H9 (cell line): ENCODE measurements around the gene CCDC102A. TPM values are rescaled to one million over a fixed set of nuclear protein-coding genes. Genes with fewer than 3 reads are reported as not detected.
A peak's percentile ranks its signal among the peaks of the same experiment; 100 is the strongest.

ENCODE experiments used
- DNase-seq: peaks from one replicate; pipeline ENCODE4 v3.0.0-alpha.2; 2017
- H2AFZ ChIP-seq: one replicate; pipeline ENCODE4 v1.6.1; 2013; ENCODE audit warnings: mild to moderate bottlenecking, low read length, control low read depth, moderate library complexity
- H2AK5ac ChIP-seq: 2 replicates; pipeline ENCODE4 v1.6.1; 2013; ENCODE audit warnings: low read length, control low read depth, mixed read lengths; ENCODE audit not compliant: insufficient read length
- H2BK120ac ChIP-seq: one replicate; pipeline ENCODE4 v1.6.1; 2013; ENCODE audit warnings: low read depth, mild to moderate bottlenecking, low read length, control low read depth, inconsistent platforms; ENCODE audit not compliant: poor library complexity, severe bottlenecking
- H2BK12ac ChIP-seq: 2 replicates; pipeline ENCODE4 v1.6.1; 2013; ENCODE audit warnings: low read length, control low read depth, mixed read lengths, low read depth; ENCODE audit not compliant: insufficient read length
- H2BK15ac ChIP-seq: 2 replicates; pipeline ENCODE4 v1.6.1; 2013; ENCODE audit warnings: low read depth, low read length, control low read depth
- H2BK20ac ChIP-seq: one replicate; pipeline ENCODE4 v1.6.1; 2013; ENCODE audit warnings: low read depth, mild to moderate bottlenecking, low read length, control low read depth, inconsistent platforms; ENCODE audit not compliant: poor library complexity, severe bottlenecking
- H2BK5ac ChIP-seq: 2 replicates; pipeline ENCODE4 v1.6.1; 2013; ENCODE audit warnings: low read length, control low read depth, mixed read lengths; ENCODE audit not compliant: insufficient read length
- H3K14ac ChIP-seq: 2 replicates; pipeline ENCODE4 v1.6.1; 2013; ENCODE audit warnings: low read length, control low read depth; ENCODE audit not compliant: insufficient read depth
- H3K18ac ChIP-seq: 2 replicates; pipeline ENCODE4 v1.6.1; 2013; ENCODE audit warnings: low read depth, mild to moderate bottlenecking, mixed read lengths, low read length, control low read depth; ENCODE audit not compliant: insufficient read length
- H3K23ac ChIP-seq: 2 replicates; pipeline ENCODE4 v1.6.1; 2013; ENCODE audit warnings: low read length, control low read depth, mixed read lengths, low read depth; ENCODE audit not compliant: insufficient read length
- H3K23me2 ChIP-seq: 2 replicates; pipeline ENCODE4 v1.6.1; 2013; ENCODE audit warnings: low read depth, mild to moderate bottlenecking, mixed read lengths, low read length, control low read depth; ENCODE audit not compliant: insufficient read length, poor library complexity, severe bottlenecking
- H3K27ac ChIP-seq: 2 replicates; pipeline ENCODE4 v1.5.1; 2013; ENCODE audit warnings: low read length, control low read depth, mixed read lengths, low read depth; ENCODE audit not compliant: insufficient read length
- H3K27me3 ChIP-seq: 2 replicates; pipeline ENCODE4 v1.6.1; 2013; ENCODE audit warnings: low read length, control low read depth, inconsistent platforms; ENCODE audit not compliant: insufficient read depth
- H3K4ac ChIP-seq: 2 replicates; pipeline ENCODE4 v1.6.1; 2013; ENCODE audit warnings: low read depth, mild to moderate bottlenecking, control low read depth, inconsistent platforms, low read length, moderate library complexity
- H3K4me1 ChIP-seq: 2 replicates; pipeline ENCODE4 v1.6.1; 2013; ENCODE audit warnings: low read length, control low read depth, inconsistent platforms; ENCODE audit not compliant: insufficient read depth
- H3K4me2 ChIP-seq: 2 replicates; pipeline ENCODE4 v1.6.1; 2013; ENCODE audit warnings: low read length, control low read depth, mixed read lengths; ENCODE audit not compliant: insufficient read length, insufficient read depth
- H3K56ac ChIP-seq: 2 replicates; pipeline ENCODE4 v1.6.1; 2013; ENCODE audit warnings: low read depth, mild to moderate bottlenecking, mixed read lengths, low read length, control low read depth; ENCODE audit not compliant: insufficient read length
- H3K79me1 ChIP-seq: 2 replicates; pipeline ENCODE4 v1.6.1; 2013; ENCODE audit warnings: low read depth, mild to moderate bottlenecking, moderate library complexity, low read length, control low read depth, inconsistent platforms; ENCODE audit not compliant: insufficient read depth, poor library complexity, severe bottlenecking
- H3K79me2 ChIP-seq: 2 replicates; pipeline ENCODE4 v1.6.1; 2013; ENCODE audit warnings: low read length, control low read depth, inconsistent platforms; ENCODE audit not compliant: insufficient read depth
- H3K9ac ChIP-seq: 2 replicates; pipeline ENCODE4 v1.6.1; 2013; ENCODE audit warnings: low read length, control low read depth, mixed read lengths; ENCODE audit not compliant: insufficient read length; ENCODE audit errors: extremely low read depth
- H3K9me3 ChIP-seq: one replicate; pipeline ENCODE4 v1.6.1; 2013; ENCODE audit warnings: low read depth, low read length, inconsistent platforms; ENCODE audit not compliant: control insufficient read depth
- H3T11ph ChIP-seq: one replicate; pipeline ENCODE4 v1.6.1; 2013; ENCODE audit warnings: mild to moderate bottlenecking, low read length, control low read depth, inconsistent platforms
- H4K20me1 ChIP-seq: one replicate; pipeline ENCODE4 v1.6.1; 2013; ENCODE audit not compliant: control insufficient read depth, insufficient read length, insufficient read depth
- H4K5ac ChIP-seq: 2 replicates; pipeline ENCODE4 v1.6.1; 2013; ENCODE audit warnings: low read depth, mild to moderate bottlenecking, mixed read lengths, low read length, control low read depth; ENCODE audit not compliant: insufficient read length
- H4K8ac ChIP-seq: replicated peaks from 2 replicates; pipeline ENCODE4 v1.6.1; 2013; ENCODE audit warnings: low read length, control low read depth, mixed read lengths, low read depth; ENCODE audit not compliant: insufficient read length
- H4K91ac ChIP-seq: 2 replicates; pipeline ENCODE4 v1.6.1; 2013; ENCODE audit warnings: low read depth, mild to moderate bottlenecking, moderate library complexity, mixed read lengths, low read length, control low read depth; ENCODE audit not compliant: insufficient read length
- H3K27ac Mint-ChIP-seq, 3 experiments: 2 replicates in 2 of 3; 3 replicates in 1 of 3; pipeline ENCODE4 v1.8.0; 2020 to 2021; ENCODE audit warnings: mixed read lengths in 3 of 3, mild to moderate bottlenecking in 1 of 3, moderate library complexity in 1 of 3
- H3K27me3 Mint-ChIP-seq: 2 replicates; pipeline ENCODE4 v1.8.0; 2021; ENCODE audit warnings: low read depth, mild to moderate bottlenecking, moderate library complexity, mixed read lengths
- H3K36me3 Mint-ChIP-seq, 3 experiments: 2 replicates in 2 of 3; 3 replicates in 1 of 3; pipeline ENCODE4 v1.8.0; 2020 to 2021; ENCODE audit warnings: low read depth in 3 of 3, mixed read lengths in 3 of 3; ENCODE audit not compliant: insufficient read depth in 1 of 3
- H3K4me1 Mint-ChIP-seq, 2 experiments: 2 replicates each; pipeline ENCODE4 v1.8.0; 2020; ENCODE audit warnings: mixed read lengths in 2 of 2
- H3K4me3 Mint-ChIP-seq, 2 experiments: 2 replicates in 1 of 2; 3 replicates in 1 of 2; pipeline ENCODE4 v1.8.0; 2020 to 2021; ENCODE audit warnings: mild to moderate bottlenecking in 2 of 2, mixed read lengths in 2 of 2, moderate library complexity in 1 of 2
- H3K9me3 Mint-ChIP-seq, 2 experiments: 2 replicates in 1 of 2; 3 replicates in 1 of 2; pipeline ENCODE4 v1.8.0; 2020; ENCODE audit warnings: mild to moderate bottlenecking in 2 of 2, mixed read lengths in 2 of 2, moderate library complexity in 1 of 2
- WGBS: extraction: QIAGEN DNeasy Blood & Tissue Kit; methylation state at CpG from one replicate; pipeline ENCODE4 v1.1.7; 2013; ENCODE audit warnings: missing lambda C conversion rate, low lambda C conversion rate, mixed read lengths; ENCODE audit not compliant: insufficient read length; ENCODE audit errors: extremely low coverage; 5-methylcytosine and 5-hydroxymethylcytosine counted together
- total RNA-seq: library from RNA; stranded (reverse); gene quantifications from 2 replicates; pipeline ENCODE4 v1.2.1, GENCODE V29; 2021
- TF ChIP-seq, protein P1 (sequence below): fragments of 200-600 bp; sonication (generic); conservative IDR thresholded peaks from 3 replicates; pipeline ENCODE4 v1.8.0; 2021; ENCODE audit warnings: antibody characterized with exemption, mild to moderate bottlenecking

The CCDC102A gene
- total RNA-seq, 1 experiment from 2014 or later, result 8.2 TPM

- Histone ChIP-seq H3K79me1 (no peaks in the 10 kb centered on the region), H3K9ac (no peak overlapping the region), H2BK12ac (no peak overlapping the region), H4K5ac (no peak overlapping the region), H4K91ac (no peak overlapping the region), H2AFZ (no peak overlapping the region), H2BK120ac (no peak overlapping the region), H3K4me2 (peak overlapping the region; percentile 34), H2BK20ac (no peak overlapping the region), H3K4ac (no peak overlapping the region), H3K9me3 (no peaks in the 10 kb centered on the region), H3K27ac (no peak overlapping the region), H3T11ph (no peak overlapping the region), H4K8ac (no peak overlapping the region), H2AK5ac (no peak overlapping the region), H3K27me3 (no peaks in the 10 kb centered on the region), H3K23me2 (peaks cover 8% of the 10 kb centered on the region), H3K56ac (no peak overlapping the region), H3K14ac (no peak overlapping the region; the same call in 1 of the 2 replicates), H3K79me2 (no peaks in the 10 kb centered on the region), H3K23ac (no peak overlapping the region), H3K4me1 (peaks cover 17% of the 10 kb centered on the region; the same call in 1 of the 2 replicates), H3K18ac (no peak overlapping the region), H2BK15ac (no peak overlapping the region), H2BK5ac (no peak overlapping the region), H4K20me1 (no peaks in the 10 kb centered on the region)
- WGBS, result no CpG with 5 or more reads among the region's 30 CpGs
- TF ChIP-seq, protein P1, sequence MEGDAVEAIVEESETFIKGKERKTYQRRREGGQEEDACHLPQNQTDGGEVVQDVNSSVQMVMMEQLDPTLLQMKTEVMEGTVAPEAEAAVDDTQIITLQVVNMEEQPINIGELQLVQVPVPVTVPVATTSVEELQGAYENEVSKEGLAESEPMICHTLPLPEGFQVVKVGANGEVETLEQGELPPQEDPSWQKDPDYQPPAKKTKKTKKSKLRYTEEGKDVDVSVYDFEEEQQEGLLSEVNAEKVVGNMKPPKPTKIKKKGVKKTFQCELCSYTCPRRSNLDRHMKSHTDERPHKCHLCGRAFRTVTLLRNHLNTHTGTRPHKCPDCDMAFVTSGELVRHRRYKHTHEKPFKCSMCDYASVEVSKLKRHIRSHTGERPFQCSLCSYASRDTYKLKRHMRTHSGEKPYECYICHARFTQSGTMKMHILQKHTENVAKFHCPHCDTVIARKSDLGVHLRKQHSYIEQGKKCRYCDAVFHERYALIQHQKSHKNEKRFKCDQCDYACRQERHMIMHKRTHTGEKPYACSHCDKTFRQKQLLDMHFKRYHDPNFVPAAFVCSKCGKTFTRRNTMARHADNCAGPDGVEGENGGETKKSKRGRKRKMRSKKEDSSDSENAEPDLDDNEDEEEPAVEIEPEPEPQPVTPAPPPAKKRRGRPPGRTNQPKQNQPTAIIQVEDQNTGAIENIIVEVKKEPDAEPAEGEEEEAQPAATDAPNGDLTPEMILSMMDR, result no peak
- Mint-ChIP-seq H3K27ac (peak overlapping the region; percentile 21 to 86 (median 70); a peak in 5 of 7 replicates), H3K36me3 (peaks cover 20 to 30% (median 21%) of the 10 kb centered on the region in 3 experiments), H3K4me1 (peaks cover 39 to 62% of the 10 kb centered on the region in 2 experiments), H3K9me3 (no peaks in the 10 kb centered on the region), H3K27me3 (peaks cover 9% of the 10 kb centered on the region), H3K4me3 (peak overlapping the region in 1 of 2 experiments; percentile 61; a peak in 2 of 5 replicates)
- DNase-seq, result peak; percentile 24
Observed at GRCh38 chr16:57474671-57475661, 61.4 kb downstream of the CCDC102A start.
